Neural progenitor cell (in vitro differentiated cells): Measurements from ENCODE around the gene FRMD5. TPM values are rescaled to one million over a fixed set of nuclear protein-coding genes. Genes with fewer than 3 reads are reported as not detected.
"Not testable (repeated sequence)": the region's sequence is repeated elsewhere in the genome, so short reads cannot be mapped to it uniquely, and the experiment has no call there.

Experiments
- DNase-seq: peaks from one replicate; pipeline ENCODE4 v3.0.0-alpha.2; 2016; ENCODE audit warnings: low spot score
- H2AFZ ChIP-seq: fragments of 200-600 bp; sonication (generic); replicated peaks from 2 replicates; pipeline ENCODE4 v1.6.1; 2016; ENCODE audit warnings: antibody characterized with exemption
- H3F3A ChIP-seq: fragments of 200-600 bp; sonication (generic); 2 replicates; pipeline ENCODE4 v1.6.1; 2016; ENCODE audit warnings: antibody characterized with exemption, low read depth
- H3K27ac ChIP-seq: fragments of 200-600 bp; sonication (generic); 2 replicates; pipeline ENCODE4 v1.5.1; 2016; ENCODE audit warnings: mild to moderate bottlenecking
- H3K27me3 ChIP-seq: fragments of 200-600 bp; sonication (generic); 2 replicates; pipeline ENCODE4 v1.6.1; 2016; ENCODE audit warnings: mild to moderate bottlenecking, moderate library complexity
- H3K36me3 ChIP-seq: fragments of 200-600 bp; sonication (generic); 2 replicates; pipeline ENCODE4 v1.5.1; 2016
- H3K4me1 ChIP-seq: fragments of 200-600 bp; sonication (generic); 2 replicates; pipeline ENCODE4 v1.6.1; 2016; ENCODE audit warnings: mixed run types
- H3K4me2 ChIP-seq: fragments of 200-600 bp; sonication (generic); 2 replicates; pipeline ENCODE4 v1.6.1; 2016
- H3K4me3 ChIP-seq: fragments of 200-600 bp; sonication (generic); 2 replicates; pipeline ENCODE4 v1.5.1; 2016
- H3K79me2 ChIP-seq: fragments of 200-600 bp; sonication (generic); 2 replicates; pipeline ENCODE4 v1.6.1; 2016; ENCODE audit warnings: low read depth
- H3K9ac ChIP-seq: fragments of 200-600 bp; sonication (generic); 2 replicates; pipeline ENCODE4 v1.6.1; 2016
- H3K9me3 ChIP-seq: fragments of 200-600 bp; sonication (generic); 2 replicates; pipeline ENCODE4 v1.5.1; 2016; ENCODE audit warnings: low read depth
- H4K20me1 ChIP-seq: fragments of 200-600 bp; sonication (generic); 2 replicates; pipeline ENCODE4 v1.6.1; 2016; ENCODE audit warnings: low read depth
- H3K27ac Mint-ChIP-seq: 3 replicates; pipeline ENCODE4 v1.8.0; 2021; ENCODE audit warnings: mixed read lengths
- H3K27me3 Mint-ChIP-seq: 2 replicates; pipeline ENCODE4 v1.8.0; 2022; ENCODE audit warnings: low read depth, mild to moderate bottlenecking, inconsistent platforms, moderate library complexity, mixed read lengths; ENCODE audit not compliant: insufficient read depth
- H3K36me3 Mint-ChIP-seq: 3 replicates; pipeline ENCODE4 v1.8.0; 2021; ENCODE audit warnings: mixed read lengths
- H3K4me1 Mint-ChIP-seq: 3 replicates; pipeline ENCODE4 v1.8.0; 2021; ENCODE audit warnings: mixed read lengths
- H3K4me3 Mint-ChIP-seq: 3 replicates; pipeline ENCODE4 v1.8.0; 2021; ENCODE audit warnings: mild to moderate bottlenecking, moderate library complexity, mixed read lengths
- H3K9me3 Mint-ChIP-seq: 3 replicates; pipeline ENCODE4 v1.8.0; 2020; ENCODE audit warnings: mixed read lengths
- CTCF ChIP-seq: fragments of 200-600 bp; sonication (generic); IDR thresholded peaks from 2 replicates; pipeline ENCODE4 v1.5.1; 2017; ENCODE audit warnings: antibody characterized with exemption, mild to moderate bottlenecking
- EZH2 ChIP-seq: fragments of 200-600 bp; sonication (generic); IDR thresholded peaks from 2 replicates; pipeline ENCODE4 v1.6.1; 2017; ENCODE audit warnings: antibody characterized with exemption, mild to moderate bottlenecking, moderate library complexity
- EZH2phosphoT487 ChIP-seq: fragments of 200-600 bp; sonication (generic); IDR thresholded peaks from 2 replicates; pipeline ENCODE4 v1.6.1; 2017; ENCODE audit warnings: antibody characterized with exemption
- total RNA-seq: library from RNA; depleted of rRNA; stranded (reverse); fragments of >200 nt; gene quantifications from 2 replicates; pipeline ENCODE4 v1.2.3, GENCODE V29; 2015; ENCODE audit warnings: low replicate concordance

FRMD5 gene
- total RNA-seq, 1 donor from 2014 or later, result 10.1 TPM

GRCh38 chr15:43868406-43868805 is 326.7 kb downstream of the FRMD5 start:
- H3F3A ChIP-seq, result peaks cover 8% of the 10 kb centered on the region
- no peaks in the 10 kb centered on the region for H3K27me3 Mint-ChIP-seq
- no peak overlapping the region for H3K4me3 Mint-ChIP-seq
- no peak for DNase-seq
- H3K4me1 Mint-ChIP-seq, result no peaks in the 10 kb centered on the region
- no peak overlapping the region for H3K4me2 ChIP-seq
- H3K9ac ChIP-seq, result no peak overlapping the region
- no peaks in the 10 kb centered on the region for H3K79me2 ChIP-seq
- no peaks in the 10 kb centered on the region for H4K20me1 ChIP-seq
- peaks cover 3% of the 10 kb centered on the region for H3K36me3 Mint-ChIP-seq
- H2AFZ ChIP-seq, result no peak overlapping the region
- TF ChIP-seq CTCF (no peak), EZH2 (no peak), EZH2phosphoT487 (no peak)
- no peaks in the 10 kb centered on the region for H3K27me3 ChIP-seq
- no peak overlapping the region for H3K27ac ChIP-seq
- H3K36me3 ChIP-seq, result no peaks in the 10 kb centered on the region
- no peaks in the 10 kb centered on the region for H3K9me3 Mint-ChIP-seq
- no peak overlapping the region for H3K27ac Mint-ChIP-seq
- H3K4me3 ChIP-seq, result no peak overlapping the region
- H3K4me1 ChIP-seq, result no peaks in the 10 kb centered on the region
- no peaks in the 10 kb centered on the region for H3K9me3 ChIP-seq

- peaks cover 6% of the 10 kb centered on the region for H3F3A ChIP-seq
- Mint-ChIP-seq H3K36me3 (no peaks in the 10 kb centered on the region), H3K27me3 (no peaks in the 10 kb centered on the region), H3K4me1 (no peaks in the 10 kb centered on the region), H3K9me3 (no peaks in the 10 kb centered on the region), H3K4me3 (no peak overlapping the region), H3K27ac (no peak overlapping the region)
- H3K4me2 ChIP-seq, result no peak overlapping the region
- H3K4me1 ChIP-seq, result no peaks in the 10 kb centered on the region
- no peak overlapping the region for H3K9ac ChIP-seq
- no peaks in the 10 kb centered on the region for H3K27me3 ChIP-seq
- DNase-seq, result no peak
- no peak overlapping the region for H3K27ac ChIP-seq
- H3K4me3 ChIP-seq, result no peak overlapping the region
- H3K36me3 ChIP-seq, result no peaks in the 10 kb centered on the region
- no peaks in the 10 kb centered on the region for H4K20me1 ChIP-seq
- TF ChIP-seq CTCF (no peak), EZH2phosphoT487 (no peak), EZH2 (no peak)
- no peaks in the 10 kb centered on the region for H3K9me3 ChIP-seq
- no peaks in the 10 kb centered on the region for H3K79me2 ChIP-seq
- H2AFZ ChIP-seq, result no peak overlapping the region
Measured at GRCh38 chr15:43867096-43867495, 328.0 kb downstream of the FRMD5 start.

- not testable (repeated sequence) for H3K9me3 ChIP-seq, H3K4me3 ChIP-seq, H3F3A ChIP-seq, H3K27ac Mint-ChIP-seq, H3K27ac ChIP-seq, H3K4me1 ChIP-seq, H3K27me3 Mint-ChIP-seq, H3K4me3 Mint-ChIP-seq, H3K36me3 Mint-ChIP-seq, H2AFZ ChIP-seq, H3K79me2 ChIP-seq, H4K20me1 ChIP-seq, H3K9me3 Mint-ChIP-seq, H3K9ac ChIP-seq, H3K4me2 ChIP-seq, DNase-seq, H3K4me1 Mint-ChIP-seq, H3K36me3 ChIP-seq, H3K27me3 ChIP-seq
Measured at GRCh38 chr15:43866636-43867035, 328.4 kb downstream of the FRMD5 start.

GRCh38 chr15:43859546-43859945 is 335.5 kb downstream of the FRMD5 start:
- no peaks in the 10 kb centered on the region for H3K27me3 ChIP-seq
- H3K4me2 ChIP-seq, result no peak overlapping the region
- no peak overlapping the region for H3K9ac ChIP-seq
- H3K27me3 Mint-ChIP-seq, result no peaks in the 10 kb centered on the region
- H4K20me1 ChIP-seq, result no peaks in the 10 kb centered on the region
- TF ChIP-seq CTCF (no peak), EZH2phosphoT487 (no peak), EZH2 (no peak)
- H3K4me1 Mint-ChIP-seq, result no peaks in the 10 kb centered on the region
- H3K27ac Mint-ChIP-seq, result no peak overlapping the region
- H3K36me3 Mint-ChIP-seq, result peaks cover 7% of the 10 kb centered on the region
- H3K4me3 Mint-ChIP-seq, result no peak overlapping the region
- H3F3A ChIP-seq, result peaks cover 6% of the 10 kb centered on the region
- no peaks in the 10 kb centered on the region for H3K4me1 ChIP-seq
- no peaks in the 10 kb centered on the region for H3K9me3 ChIP-seq
- DNase-seq, result no peak
- H3K9me3 Mint-ChIP-seq, result no peaks in the 10 kb centered on the region
- H2AFZ ChIP-seq, result no peak overlapping the region
- no peak overlapping the region for H3K4me3 ChIP-seq
- H3K79me2 ChIP-seq, result no peaks in the 10 kb centered on the region
- no peak overlapping the region for H3K27ac ChIP-seq
- H3K36me3 ChIP-seq, result peaks cover 6% of the 10 kb centered on the region
